GM21381 (cell line): Measurements from ENCODE around the gene MRPL14.
"Not testable (repeated sequence)": the region's sequence is repeated elsewhere in the genome, so short reads cannot be mapped to it uniquely, and the experiment has no call there.

ENCODE experiments used
- ATAC-seq: cut with Tn5 transposase; IDR thresholded peaks from one replicate; pipeline ENCODE4 v1.9.1; 2021; ENCODE audit warnings: mild to moderate bottlenecking, moderate library complexity; ENCODE audit not compliant: unreplicated experiment

Gene MRPL14

DNA sequence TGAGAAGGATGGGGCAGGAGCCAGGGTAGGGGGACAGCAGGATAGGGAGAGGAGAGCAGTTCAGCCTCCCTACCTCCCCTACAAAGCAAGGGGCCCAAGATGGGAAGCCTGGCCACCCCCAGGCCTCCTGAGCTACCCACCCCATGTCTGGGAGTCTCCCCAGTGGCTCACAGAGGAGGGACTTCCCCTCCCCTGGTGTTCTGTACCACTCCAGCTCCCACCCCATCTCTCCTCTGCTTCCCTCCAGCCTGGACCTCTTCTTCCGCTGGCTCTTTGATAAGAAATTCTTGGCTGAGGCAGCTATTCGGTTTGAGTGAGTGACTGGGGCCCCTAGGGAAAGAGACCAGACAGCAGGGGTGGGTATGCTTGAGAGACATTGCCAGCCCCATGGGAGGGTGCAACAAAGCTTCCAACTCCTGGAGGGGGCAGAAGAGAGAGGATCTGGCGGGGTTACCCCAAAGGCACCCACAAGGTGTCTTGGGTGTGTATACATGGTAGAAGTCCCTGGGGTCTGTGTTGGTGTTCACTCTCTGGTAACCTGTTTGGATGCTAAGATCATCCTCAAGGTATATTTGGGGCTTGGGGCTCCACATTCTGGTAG is 23.2 kb upstream of the MRPL14 start:
- ATAC-seq = no peak

DNA sequence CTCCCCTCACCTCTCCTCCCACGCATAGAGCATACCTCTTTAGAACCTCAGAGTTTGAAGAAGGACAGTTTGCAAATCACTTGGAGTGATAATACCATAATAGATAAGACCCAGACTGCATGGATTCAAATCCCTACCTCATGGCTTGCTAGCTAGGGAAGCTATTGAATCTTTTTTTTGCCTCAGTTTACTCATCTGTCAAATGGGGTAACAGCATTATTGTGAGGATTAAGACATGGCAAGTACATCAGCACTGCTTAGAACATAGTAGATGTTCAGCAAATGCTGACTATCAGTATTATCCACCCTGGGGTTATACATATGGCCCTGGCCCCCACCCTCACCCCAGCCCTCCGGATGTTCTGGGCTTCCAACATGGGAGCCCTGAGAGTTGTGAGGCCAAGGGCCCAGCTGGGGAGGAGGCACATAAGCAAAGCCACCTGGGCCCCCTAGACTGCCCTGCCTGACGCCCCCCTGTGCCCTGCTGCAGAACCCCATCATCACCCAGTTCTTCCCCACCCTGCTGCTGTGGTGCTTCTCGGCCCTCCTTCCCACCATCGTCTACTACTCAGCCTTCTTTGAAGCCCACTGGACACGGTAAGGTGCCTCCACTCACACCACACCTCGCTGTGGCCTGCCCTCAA is 22.2 kb upstream of the MRPL14 start:
- no peak for ATAC-seq

DNA sequence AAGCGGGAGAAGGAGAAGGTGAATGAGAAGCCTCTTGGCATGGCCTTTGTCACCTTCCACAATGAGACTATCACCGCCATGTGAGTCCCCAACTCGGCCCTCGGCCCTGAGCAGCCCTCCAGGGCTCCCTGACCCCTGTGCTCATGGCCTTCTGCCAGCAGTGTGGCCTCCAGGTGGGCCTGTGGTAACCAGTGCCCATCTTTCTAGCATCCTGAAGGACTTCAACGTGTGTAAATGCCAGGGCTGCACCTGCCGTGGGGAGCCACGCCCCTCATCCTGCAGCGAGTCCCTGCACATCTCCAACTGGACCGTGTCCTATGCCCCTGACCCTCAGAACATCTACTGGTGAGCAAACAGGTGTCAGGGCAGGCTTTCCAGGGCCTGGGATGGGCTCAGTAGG is 21.1 kb upstream of the MRPL14 start:
- no peak for ATAC-seq

DNA sequence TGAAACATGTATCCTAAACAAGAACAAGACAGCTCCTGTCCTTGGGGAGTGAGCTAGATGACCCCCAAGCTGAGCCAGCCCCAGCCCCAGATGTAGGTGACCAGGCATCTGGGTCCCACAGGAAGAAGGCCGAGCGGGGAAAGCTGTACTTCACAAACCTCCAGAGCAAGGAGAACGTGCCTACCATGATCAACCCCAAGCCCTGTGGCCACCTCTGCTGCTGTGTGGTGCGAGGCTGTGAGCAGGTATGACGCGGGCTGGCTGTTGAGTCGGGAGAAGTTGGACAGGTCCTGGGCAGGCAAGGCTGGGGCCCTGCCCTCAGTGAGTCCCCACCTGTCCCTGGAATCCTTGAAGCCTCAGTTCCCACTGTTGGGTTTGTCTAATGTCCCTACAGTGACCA is 20.0 kb upstream of the MRPL14 start:
- no peak for ATAC-seq

DNA sequence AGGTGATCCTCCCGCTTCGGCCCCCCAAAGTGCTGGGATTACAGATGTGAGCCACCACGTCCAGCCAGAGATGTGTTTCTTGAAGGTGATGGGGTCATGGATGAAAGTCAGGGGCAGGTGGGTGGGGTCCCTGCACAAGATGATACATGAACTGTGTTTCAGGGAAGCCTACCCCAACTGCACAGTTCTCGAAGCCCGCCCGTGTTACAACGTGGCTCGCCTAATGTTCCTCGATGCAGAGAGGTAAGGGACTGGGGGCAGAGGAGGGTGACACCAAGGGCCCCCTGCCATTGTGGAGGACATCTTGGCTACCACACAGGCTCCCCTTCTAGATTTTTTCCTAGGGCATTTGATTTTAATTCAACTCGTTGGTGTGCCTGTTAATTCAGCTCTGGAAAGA is 19.4 kb upstream of the MRPL14 start:
- ATAC-seq = no peak

DNA sequence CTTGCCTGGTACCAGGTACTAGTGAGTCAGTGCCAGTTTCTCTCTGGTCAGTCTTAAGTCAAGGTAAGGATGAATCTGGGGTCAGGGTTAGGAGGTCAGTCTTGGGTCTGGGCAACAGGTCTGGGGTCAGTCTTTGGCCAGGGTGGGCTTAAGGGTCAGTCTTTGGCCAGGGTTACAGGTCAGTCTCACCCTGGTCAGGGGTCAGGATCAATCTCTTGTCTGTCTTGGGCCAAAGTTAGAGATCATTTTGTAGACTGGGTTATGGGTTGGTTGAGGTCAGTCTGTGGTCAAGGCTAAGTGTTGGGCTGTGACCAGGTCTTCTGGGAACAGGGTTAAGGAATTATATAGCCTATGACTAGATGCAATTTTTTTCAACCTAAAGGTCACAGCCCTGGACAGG is 18.6 kb upstream of the MRPL14 start:
- no peak for ATAC-seq

DNA sequence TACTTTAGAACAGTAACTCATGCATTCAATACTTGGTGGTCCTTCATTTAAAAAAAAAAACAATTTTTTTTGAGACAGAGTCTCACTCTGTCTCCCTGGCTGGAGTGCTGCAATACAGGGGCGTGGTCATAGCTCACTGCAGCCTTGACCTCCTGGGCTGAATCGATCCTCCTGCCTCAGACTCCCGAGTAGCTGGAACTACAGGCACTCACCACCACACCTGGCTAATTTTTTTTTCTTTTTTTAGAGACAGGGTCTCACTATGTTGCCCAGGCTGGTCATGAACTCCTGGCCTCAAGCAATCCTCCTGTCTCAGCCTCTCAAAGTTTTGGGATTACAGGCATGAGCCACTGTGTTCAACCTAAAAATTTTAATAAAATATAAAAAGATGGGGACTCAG is 17.3 kb upstream of the MRPL14 start:
- ATAC-seq = not testable (repeated sequence)

DNA sequence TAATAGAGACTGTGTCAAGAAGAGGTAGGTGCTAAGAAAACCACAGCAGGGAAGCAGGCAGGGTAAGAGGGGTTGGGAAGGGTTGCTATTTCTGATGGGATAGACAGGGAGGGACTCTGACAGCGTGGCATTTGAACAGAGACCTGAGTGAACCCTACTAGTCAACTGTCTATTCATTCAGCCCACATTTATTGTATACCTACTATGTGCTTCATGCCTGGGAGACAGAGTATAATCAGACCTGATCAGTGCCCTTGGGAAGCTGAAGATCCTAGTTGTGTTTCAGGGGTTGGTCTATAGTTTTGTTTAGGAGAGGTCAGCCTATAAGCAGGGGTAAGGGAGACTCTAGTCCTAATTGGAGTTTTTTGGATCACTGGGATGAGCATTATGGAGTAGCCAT is 16.5 kb upstream of the MRPL14 start:
- ATAC-seq = no peak

DNA sequence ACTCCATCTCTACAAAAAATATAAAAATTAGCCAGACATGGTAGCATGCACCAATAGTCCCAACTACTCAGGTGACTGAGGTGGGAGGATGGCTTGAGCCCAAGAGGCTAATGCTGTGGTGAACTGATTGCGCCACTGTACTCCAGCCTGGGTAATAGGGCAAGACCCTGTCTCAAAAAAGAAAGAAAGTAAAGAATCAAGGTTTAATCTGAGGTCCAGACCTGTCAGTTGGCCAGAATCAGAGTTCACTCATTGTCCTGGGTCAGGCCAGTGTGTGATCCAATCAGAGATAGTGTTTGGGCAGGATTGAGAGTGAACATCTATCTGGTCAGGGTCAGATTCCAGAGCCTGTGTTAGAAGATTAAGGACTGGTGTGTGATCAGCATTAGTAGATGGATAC is 15.6 kb upstream of the MRPL14 start:
- ATAC-seq = no peak

DNA sequence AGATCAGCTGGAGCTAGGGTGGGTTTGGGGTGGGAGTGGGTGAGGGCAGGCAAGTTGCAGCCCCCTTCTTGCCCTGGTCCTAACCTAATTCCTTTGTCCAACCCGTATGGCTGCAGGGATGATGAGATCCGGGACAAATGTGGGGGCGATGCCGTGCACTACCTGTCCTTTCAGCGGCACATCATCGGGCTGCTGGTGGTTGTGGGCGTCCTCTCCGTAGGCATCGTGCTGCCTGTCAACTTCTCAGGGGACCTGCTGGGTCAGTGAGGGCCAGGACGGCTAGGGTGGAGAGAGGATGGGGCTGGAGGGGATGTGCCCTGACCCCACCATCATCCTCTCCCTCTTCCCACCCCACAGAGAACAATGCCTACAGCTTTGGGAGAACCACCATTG is 12.1 kb upstream of the MRPL14 start:
- no peak for ATAC-seq

DNA sequence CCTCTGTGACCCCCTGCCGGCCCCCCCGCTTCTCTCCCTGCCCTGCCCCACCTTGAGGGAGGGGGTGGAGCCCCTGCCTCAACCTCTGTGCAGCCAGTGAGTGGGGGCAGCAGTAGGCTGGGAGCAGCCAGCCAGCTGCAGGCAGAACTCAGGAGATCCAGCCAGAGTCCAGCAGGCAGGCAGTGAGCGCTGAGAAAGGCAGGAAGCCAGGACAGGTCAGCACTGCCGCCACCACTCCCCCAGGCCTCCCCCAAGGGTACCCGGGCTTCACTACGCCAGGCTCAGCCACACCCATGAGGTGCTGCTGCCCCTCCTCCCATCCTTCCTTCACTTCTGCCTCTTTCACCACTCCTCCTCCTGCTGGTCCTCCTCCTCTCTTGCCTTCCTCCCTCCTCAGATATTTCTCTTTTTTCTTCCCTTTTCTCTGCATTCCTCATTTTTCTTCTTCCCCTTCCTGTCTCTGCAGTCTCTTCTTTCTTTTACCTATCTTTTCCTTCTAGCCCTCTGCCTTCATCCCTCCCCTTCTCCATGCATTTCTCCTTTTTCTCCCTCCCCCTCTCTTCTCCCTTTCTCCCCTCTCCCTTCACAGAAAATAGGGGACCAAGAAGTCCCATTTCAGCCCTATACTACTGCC is 11.6 kb upstream of the MRPL14 start:
- no peak for ATAC-seq

DNA sequence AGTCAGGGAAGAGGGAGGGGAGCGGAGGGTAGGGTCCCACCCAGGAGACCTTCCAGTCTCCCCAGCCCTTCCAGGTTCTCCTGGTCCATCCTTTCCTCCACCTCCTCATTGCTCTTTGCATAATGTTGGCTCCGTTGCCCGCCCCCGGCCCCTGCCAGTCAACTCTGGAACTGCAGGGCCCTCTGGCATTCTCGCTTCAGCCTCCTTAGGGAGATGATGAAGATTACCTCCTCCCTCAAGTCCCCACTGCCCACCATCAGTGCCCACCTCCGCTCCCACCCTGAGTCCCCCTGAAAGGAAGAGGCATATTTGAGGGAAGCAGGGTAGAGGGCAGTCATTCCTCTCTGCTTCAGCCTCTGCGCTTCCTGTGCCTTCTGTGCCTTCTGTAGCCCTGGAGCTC is 8.6 kb upstream of the MRPL14 start:
- ATAC-seq = no peak

DNA sequence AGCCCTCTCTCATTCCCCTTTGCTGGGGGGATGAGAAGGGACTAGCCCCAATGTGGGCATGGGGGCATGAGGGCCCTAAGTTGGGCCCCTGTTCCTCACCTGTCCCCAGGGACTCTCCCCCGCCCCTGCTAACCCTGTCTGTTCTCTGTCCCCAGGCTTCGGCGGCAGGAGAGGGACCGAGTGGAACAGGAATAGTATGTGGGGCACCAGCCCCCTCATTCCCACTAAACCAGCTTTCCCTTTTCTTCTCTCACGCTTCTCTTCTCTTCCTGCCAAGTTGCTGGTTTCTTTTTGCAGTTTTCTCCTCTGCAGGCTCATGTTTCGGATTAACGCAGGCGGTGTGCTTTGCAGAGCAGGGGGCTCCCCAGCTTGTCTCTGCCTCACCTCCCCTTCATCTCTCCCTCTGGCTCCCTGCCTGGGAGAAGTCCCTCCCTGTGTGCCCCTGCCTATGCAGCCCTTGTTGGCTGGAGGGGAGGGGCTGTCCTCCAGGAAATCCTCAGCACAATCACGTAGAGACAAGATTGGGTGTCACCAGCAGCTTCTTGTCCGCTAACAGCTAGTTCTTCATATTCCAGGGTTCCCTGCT is 8.0 kb upstream of the MRPL14 start:
- no peak for ATAC-seq

DNA sequence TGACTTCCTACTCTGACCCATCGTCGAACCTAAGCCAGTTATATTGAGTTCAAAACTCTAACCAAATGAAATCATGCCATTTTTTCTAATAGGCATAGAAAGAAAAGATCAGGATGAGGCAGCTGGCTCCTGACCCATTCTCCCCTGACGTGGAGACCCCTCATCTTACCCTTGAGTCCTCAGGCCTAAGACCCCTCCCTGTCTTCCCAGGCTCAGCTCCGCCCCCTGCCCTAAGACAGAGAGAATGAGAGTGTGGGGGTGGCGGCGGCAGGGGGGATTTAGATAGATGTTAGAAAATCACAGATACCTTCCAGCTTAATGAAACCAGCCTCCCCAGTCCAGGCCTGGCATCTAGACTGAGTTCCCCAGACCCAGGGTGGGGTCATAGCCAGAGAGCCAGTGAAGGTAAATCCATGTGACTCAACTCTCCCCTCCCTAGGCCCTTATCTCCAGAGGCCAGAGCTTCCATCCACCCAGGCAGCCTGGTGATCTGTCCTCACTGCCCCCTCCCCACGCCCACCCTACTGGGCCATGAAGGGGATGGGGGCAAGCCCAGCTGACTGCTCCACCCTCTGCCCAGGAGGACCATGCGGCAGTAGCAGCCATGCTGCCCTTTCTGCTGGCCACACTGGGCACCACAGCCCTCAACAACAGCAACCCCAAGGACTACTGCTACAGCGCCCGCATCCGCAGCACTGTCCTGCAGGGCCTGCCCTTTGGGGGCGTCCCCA is 6.9 kb upstream of the MRPL14 start:
- no peak for ATAC-seq

DNA sequence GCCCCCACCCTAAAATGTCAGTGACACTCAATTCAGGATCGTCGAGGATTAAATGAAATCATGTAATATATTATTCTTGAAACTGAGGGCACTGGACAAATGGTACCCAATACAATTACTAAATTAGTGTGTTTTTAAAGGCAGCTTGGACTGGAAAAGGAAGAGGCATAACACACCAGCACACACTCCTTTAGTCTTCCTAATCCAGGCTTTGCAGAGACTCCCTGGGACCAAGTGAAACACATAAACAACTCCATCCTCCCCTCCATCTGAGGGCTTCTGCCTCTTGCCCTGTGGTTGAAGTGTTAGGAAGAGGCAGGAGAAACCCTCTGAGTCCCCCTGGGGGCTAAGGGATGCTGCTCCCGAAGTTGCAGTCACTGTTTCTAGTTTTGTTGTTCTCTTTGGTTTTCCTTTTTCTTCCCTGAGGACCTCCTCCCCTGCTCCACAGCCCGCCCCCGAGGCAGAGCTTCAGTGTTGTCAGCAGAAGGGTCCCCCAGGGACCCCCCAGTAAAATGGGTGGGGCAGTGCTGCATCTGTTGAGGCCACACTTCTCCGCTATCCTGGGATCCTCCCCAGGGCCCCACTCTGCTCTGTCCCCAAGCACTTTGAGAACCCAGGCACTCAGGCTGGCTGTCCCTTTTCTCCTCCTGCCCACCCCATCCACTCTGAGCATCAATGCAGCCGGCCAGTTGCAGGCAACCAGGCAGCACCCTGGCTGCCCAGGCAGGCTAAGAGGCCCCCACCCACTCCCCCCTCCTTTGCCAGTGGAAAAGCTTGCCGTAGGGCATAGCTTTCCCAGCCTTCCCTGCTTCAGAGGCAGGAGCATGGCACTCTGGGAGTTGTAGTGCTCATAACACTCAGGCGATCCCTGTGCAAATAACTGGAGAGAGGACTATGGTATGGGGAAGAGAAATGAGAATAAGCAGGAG is 6.0 kb upstream of the MRPL14 start:
- ATAC-seq = no peak

DNA sequence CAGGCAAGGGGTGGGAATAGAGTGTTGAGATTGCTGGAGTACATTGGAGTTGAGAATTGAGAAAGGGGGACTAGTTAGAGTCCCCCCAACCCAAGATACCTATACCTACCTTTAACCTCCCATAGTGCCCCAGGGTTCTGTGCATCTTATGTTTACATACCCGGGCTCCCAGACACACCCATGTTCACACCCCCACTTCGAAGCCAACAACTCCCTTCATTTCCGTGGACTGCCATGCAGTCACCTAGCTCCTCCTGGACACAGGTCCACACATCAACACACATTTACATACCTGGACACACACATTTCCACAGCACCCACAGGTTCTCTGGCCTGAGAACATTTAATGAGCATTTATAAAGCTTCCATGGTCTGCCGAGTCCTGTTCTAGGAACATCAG is 5.2 kb upstream of the MRPL14 start:
- no peak for ATAC-seq

DNA sequence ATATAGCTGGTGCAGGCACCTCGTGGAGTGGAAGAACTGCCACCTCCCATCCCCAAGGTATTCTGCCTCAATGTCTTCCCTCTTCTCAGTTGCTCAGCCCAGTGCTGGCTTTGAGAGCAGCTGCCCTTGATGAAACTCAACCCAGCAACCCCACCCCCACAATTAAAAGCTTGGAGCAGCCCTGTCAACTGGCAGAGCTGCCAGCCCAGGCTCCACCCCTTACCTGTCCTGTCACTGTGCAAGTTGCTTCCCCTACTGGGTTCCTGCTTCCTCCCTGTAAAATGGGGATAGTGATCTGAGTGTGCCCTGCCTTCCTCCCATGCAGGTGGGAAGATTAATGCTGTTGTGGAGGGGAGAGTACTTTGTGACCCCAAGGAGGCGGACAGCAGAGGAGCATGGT is 4.6 kb upstream of the MRPL14 start:
- ATAC-seq = no peak

DNA sequence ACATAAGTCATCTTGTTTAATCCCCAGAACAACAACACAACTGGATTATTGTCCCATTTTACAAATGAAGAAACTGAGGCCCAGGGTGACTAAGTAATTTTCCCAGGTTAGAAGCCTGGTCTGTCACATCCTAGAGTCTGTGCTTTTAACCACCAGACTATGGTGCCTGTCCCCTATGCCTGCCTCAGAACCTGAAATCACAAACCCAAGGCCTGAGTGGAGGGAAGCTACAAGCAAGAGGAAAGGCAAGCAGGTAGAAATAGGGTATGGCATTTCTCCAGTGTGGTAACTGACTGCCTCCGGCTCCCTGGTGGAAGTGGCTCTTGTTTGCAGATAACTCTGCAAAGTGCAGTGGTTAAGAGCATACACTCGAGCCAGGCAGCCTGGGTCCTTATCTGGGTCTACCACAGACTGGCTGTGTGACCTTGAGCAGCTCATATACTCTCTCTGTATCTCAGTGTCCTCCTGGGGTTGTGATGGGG is 2.6 kb upstream of the MRPL14 start:
- ATAC-seq = no peak

DNA sequence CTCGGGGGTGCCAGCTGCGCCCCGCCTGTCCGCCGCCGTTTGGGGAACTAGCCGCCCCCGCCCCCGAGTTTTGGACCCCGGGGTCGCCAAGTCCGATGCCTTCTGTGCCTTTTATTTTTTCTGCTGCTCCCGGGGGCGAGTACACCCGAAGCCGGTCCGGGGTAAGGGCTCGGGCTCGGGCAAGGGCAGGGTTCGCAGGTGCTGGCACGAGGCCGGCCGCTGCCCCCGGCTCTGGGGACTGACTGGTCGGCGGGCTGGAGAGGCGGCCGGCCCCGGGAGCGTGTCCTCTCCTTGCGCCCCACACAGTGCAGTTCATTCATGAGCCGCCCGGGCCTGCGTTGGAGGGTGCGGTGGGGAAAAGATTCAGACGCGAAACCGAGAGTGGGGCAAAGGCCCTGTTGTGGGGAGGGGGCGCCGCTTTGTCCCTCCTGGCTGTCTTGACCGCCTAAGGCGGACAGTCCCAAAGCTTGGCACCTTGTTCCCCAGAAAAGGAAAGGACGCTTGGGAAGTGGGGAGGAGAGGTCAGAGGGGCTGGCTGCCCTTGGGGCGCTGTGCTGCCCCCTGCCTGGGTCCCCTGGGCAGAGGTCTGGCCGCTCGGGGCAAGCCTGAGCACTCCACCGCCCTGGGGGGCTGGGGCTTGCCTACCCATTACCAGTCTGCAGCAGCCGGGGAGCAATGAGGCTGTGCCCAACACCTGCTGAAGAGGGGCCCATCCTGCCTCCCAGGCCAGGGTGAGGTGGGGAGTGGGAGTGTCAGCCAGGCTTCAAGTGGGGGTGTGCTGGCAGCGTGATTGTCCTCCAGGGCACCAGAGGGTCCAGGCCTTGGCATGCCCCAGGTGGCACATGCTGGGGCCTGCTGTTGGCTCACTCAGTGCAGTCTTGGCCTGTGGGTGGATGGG is 1.0 kb upstream of the MRPL14 start:
- no peak for ATAC-seq
